HepG2 (cell line): ENCODE results near the gene TBL3. TPM values are rescaled to one million over a fixed set of nuclear protein-coding genes. Genes with fewer than 3 reads are reported as not detected.

Source experiments
- HDAC2 ChIP-seq: sonication (generic); formaldehyde crosslinking; IDR thresholded peaks from 2 replicates; pipeline ENCODE4 v1.4.0; 2020; ENCODE audit warnings: missing genetic modification reagents
- MIER2 ChIP-seq: IDR thresholded peaks from 2 replicates; pipeline ENCODE4 v1.6.1; 2016; ENCODE audit warnings: missing biosample characterization, missing genetic modification reagents
- MTERF4 ChIP-seq: sonication (generic); formaldehyde crosslinking; IDR thresholded peaks from 2 replicates; pipeline ENCODE4 v1.8.0; 2023; ENCODE audit warnings: mild to moderate bottlenecking, missing genetic modification reagents
- NFATC3 ChIP-seq: sonication (generic); formaldehyde crosslinking; IDR thresholded peaks from 2 replicates; pipeline ENCODE4 v1.5.1; 2020; ENCODE audit warnings: mild to moderate bottlenecking, missing genetic modification reagents
- NFYB ChIP-seq: sonication (generic); formaldehyde crosslinking; IDR thresholded peaks from 2 replicates; pipeline ENCODE4 v1.4.0; 2020; ENCODE audit warnings: missing genetic modification reagents
- NR2F2 ChIP-seq: IDR thresholded peaks from 2 replicates; pipeline ENCODE4 v1.6.1; 2012; ENCODE audit warnings: low read depth, inconsistent platforms, borderline replicate concordance
- U2AF1 ChIP-seq: fragments of 200-400 bp; formaldehyde crosslinking; optimal IDR thresholded peaks from 2 replicates; pipeline ENCODE3; 2017; ENCODE audit warnings: mild to moderate bottlenecking, low read depth, low read length
- ZEB1 ChIP-seq: IDR thresholded peaks from 2 replicates; pipeline ENCODE4 v1.6.1; 2012; ENCODE audit warnings: mild to moderate bottlenecking, low read depth, inconsistent platforms; ENCODE audit not compliant: insufficient replicate concordance
- ZNF225 ChIP-seq: sonication (generic); formaldehyde crosslinking; IDR thresholded peaks from 2 replicates; pipeline ENCODE4 v1.4.0; 2020; ENCODE audit warnings: mild to moderate bottlenecking, missing genetic modification reagents
- ZNF337 ChIP-seq: sonication (generic); formaldehyde crosslinking; IDR thresholded peaks from 2 replicates; pipeline ENCODE4 v1.5.1; 2020; ENCODE audit warnings: missing genetic modification reagents, low read depth, mild to moderate bottlenecking, borderline replicate concordance
- ZNF44 ChIP-seq: sonication (generic); formaldehyde crosslinking; IDR thresholded peaks from 2 replicates; pipeline ENCODE4 v1.5.1; 2020; ENCODE audit warnings: mild to moderate bottlenecking, missing genetic modification reagents
- ZNF598 ChIP-seq: sonication (generic); formaldehyde crosslinking; IDR thresholded peaks from 2 replicates; pipeline ENCODE4 v1.5.1; 2020; ENCODE audit warnings: mild to moderate bottlenecking, missing genetic modification reagents, borderline replicate concordance
- polyA plus RNA-seq, 8 experiments: library from polyadenylated mRNA; depleted of rRNA in 3 of 8; stranded (reverse) in 7 of 8; unstranded in 1 of 8; fragments of >200 nt; fragmentation: Illumina TruSeq in 4 of 8; extraction: Trizol in 4 of 8; gene quantifications; 2 replicates each; pipeline versions ENCODE4 v1.2.1 to v1.2.3, GENCODE V29; 2011 to 2016; ENCODE audit warnings: low read depth in 4 of 8, missing spikeins in 1 of 8, mixed read lengths in 1 of 8; ENCODE audit not compliant: insufficient read depth in 1 of 8
- total RNA-seq, 5 experiments: library from RNA; depleted of rRNA; stranded (reverse); fragments of >200 nt; fragmentation: Illumina TruSeq; extraction: Trizol; gene quantifications; 2 replicates each; pipeline ENCODE4 v1.2.3, GENCODE V29; 2016; ENCODE audit warnings: low read depth in 1 of 5
- TF ChIP-seq, protein P1 (sequence below): sonication (generic); formaldehyde crosslinking; IDR thresholded peaks from 2 replicates; pipeline ENCODE4 v1.5.0; 2020; ENCODE audit warnings: mild to moderate bottlenecking, missing genetic modification reagents, borderline replicate concordance

The TBL3 gene
- total and polyA plus RNA-seq, 2 of the 13 experiments (the other 11 are each of a cell fraction or from before 2014, with no cell fraction given): 16.8 to 38.0 TPM

- TF ChIP-seq NR2F2 (no peak), NFYB (CRISPR knock-in tag) (peak; percentile 51), ZNF598 (CRISPR knock-in tag) (no peak), ZNF225 (CRISPR knock-in tag) (no peak; the same call in 1 of the 2 replicates), U2AF1 (no peak), MIER2 (CRISPR knock-in tag) (no peak), NFATC3 (no peak), MTERF4 (CRISPR knock-in tag) (no peak), ZNF44 (CRISPR knock-in tag) (no peak), ZEB1 (no peak), HDAC2 (CRISPR knock-in tag) (no peak; the same call in 1 of the 2 replicates), ZNF337 (CRISPR knock-in tag) (no peak)
- TF ChIP-seq, protein P1, sequence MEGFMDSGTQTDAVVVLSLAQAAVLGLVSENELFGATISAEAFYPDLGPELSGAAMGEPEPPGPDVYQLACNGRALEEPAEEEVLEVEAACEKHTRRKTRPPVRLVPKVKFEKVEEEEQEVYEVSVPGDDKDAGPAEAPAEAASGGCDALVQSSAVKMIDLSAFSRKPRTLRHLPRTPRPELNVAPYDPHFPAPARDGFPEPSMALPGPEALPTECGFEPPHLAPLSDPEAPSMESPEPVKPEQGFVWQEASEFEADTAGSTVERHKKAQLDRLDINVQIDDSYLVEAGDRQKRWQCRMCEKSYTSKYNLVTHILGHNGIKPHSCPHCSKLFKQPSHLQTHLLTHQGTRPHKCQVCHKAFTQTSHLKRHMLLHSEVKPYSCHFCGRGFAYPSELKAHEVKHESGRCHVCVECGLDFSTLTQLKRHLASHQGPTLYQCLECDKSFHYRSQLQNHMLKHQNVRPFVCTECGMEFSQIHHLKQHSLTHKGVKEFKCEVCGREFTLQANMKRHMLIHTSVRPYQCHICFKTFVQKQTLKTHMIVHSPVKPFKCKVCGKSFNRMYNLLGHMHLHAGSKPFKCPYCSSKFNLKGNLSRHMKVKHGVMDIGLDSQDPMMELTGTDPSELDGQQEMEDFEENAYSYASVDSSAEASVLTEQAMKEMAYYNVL: no peak
Observed at GRCh38 chr16:1941162-1942046, 30.4 kb upstream of the TBL3 start (continued).
